SH-SY5Y (cell line): ENCODE data around the gene STYX.

Experiments used
- GATA2 ChIP-seq: IDR thresholded peaks from 2 replicates; pipeline ENCODE4 v1.6.1; 2011; ENCODE audit warnings: mild to moderate bottlenecking, low read depth, low read length
- GATA3 ChIP-seq: IDR thresholded peaks from 2 replicates; pipeline ENCODE4 v1.6.1; 2011; ENCODE audit warnings: low read depth, mild to moderate bottlenecking, low read length, moderate library complexity

DNA sequence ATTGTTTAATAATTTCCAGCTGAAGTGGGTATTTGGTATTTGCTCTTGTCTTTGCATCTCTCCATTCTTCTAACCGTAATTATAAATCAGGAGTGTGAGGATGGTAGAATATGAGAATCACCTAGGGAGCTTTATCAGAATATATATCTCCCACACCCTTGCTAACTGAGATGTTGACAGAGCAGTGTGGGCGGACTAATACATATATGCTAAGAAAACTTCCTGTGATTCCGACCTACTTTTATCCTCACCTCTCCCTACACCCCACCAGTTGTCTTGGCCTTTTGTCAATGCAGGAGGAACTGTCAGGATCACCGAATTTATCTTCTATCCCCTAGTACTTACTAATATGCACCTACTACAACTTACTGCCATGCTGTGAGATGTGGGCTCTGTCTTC is 76.1 kb downstream of the STYX start:
- TF ChIP-seq GATA3, result no peak
- TF ChIP-seq GATA2, result no peak
